HG02588 (cell line): ENCODE measurements around the gene CASQ2.
A peak's percentile ranks its signal among the peaks of the same experiment; 100 is the strongest.

ENCODE experiments used
- ATAC-seq: cut with Tn5 transposase; IDR thresholded peaks from one replicate; pipeline ENCODE4 v1.9.1; 2021; ENCODE audit warnings: mild to moderate bottlenecking, moderate library complexity; ENCODE audit not compliant: unreplicated experiment

Gene CASQ2

DNA sequence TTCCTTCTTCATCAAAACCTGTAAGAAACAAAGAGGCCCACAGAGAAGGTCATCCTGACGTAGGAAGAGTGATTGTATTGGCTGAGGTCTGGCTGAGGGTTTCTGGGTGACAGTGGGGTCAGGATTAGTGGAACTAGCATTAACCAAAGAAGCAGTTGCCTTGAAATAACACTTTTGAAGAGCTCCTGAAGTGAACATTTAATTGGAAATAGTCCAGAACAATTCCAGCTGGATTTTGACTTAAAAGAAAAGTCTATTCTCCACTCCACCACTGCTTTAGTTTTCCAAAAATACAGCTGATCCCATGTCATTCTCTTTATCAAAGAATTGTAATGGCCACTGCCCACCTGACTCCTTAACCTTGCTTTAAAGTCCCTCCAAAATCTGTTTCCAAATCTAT lies 27.7 kb downstream of the CASQ2 start:
- ATAC-seq, result no peak

DNA sequence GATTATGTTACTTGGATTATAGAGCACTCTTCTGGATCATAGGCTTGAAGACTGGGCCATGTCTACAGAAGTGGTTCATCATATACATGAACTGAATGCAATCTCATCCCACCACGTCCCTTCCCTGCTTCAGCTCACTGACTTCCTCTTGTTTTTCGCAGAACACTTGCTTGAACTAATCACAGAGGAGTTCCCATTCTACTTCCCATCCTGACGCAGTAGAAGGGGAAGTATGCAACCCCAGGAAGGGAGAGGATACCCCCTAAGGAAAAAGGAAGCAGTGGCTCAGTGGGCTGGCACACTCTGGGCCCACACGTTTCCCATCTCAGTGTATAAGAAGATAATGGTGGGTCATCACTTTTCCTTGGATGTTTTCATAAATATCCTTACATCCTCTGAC lies 36.2 kb downstream of the CASQ2 start:
- ATAC-seq, result no peak

DNA sequence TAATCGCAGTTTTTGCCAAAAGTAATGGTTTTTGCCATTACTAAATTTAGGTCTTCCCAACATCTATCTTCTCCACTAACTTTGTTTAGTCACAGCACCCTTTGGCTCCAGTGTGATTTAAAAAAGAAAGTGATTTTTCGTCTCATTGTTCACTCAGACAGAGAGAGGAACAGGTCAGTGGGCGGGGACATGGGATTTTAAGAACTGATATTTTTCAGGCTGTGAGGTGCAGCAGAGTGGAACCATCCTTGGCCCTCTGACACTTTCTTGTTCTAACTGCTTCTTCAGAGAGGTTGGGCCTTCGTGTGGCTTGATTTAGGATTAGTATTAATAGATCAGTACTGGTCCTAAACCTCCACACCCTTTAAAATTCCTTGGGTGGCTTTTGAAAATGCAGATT lies 38.8 kb downstream of the CASQ2 start:
- peak; percentile 92 for ATAC-seq

DNA sequence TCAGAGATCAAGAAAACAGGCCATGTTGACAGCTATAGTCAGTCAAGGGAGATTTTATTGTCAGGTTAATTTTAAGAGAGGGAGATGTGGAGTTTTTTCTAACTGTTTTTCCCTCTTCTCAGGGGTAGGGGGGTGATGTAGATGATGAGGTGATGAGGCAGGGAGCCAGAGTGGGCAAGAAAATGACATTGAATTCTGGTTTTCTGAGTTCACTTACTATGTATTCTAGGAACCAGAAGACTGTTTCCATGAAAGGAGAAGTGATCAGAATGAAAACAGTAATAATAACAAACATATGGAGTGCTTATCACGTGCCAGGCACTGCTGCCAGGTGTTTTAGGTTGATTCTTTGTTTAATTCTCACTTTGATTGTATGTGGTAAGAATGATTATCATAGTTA lies 40.2 kb downstream of the CASQ2 start:
- no peak for ATAC-seq

DNA sequence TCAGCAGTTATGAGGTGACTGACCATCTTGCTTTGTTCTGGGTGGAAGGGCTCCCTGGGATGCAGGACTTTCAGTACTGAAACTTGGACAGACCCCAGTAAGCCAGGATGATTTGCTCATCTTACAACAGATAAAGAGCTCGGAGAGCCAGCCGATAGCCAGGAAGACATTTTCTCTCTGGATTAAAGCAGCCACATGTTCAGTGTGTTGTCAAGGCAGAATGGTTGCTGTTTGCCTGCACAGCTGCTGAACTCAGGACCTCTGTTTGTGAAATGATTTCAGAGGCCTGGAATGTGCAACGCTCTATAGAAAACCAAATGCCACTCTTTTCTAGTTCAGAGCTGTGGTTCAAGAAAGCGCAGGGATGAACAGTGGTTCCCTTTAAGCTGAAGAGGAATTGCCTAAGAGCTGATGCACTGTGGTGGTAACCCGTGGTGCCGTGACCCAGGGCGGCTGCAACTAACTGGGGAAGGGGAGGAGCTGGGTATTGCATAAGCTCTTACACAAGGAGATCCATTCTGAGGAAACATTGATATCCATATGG lies 40.7 kb downstream of the CASQ2 start:
- ATAC-seq, result no peak

DNA sequence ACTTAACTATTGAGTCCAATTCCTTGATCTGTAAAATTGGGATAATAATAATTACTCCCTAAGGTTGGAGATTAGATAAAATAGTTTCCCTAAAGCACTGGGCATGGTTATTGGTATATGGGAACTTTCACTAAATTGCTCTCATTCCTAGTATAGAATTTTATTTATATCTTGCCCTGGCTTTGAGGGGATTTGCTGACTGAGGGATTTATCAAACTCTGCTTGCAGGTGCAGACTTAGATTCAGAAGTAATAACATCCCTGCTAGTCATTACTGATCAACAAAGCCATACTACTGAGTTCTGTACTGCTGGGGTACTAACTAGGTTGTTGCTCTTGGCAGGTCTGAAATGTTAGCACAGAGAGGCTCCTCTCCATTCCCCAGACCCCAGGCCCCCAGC lies 41.9 kb downstream of the CASQ2 start:
- ATAC-seq, result no peak

GRCh38 chr1:115726161-115726560 lies 42.4 kb downstream of the CASQ2 start:
- no peak for ATAC-seq

DNA sequence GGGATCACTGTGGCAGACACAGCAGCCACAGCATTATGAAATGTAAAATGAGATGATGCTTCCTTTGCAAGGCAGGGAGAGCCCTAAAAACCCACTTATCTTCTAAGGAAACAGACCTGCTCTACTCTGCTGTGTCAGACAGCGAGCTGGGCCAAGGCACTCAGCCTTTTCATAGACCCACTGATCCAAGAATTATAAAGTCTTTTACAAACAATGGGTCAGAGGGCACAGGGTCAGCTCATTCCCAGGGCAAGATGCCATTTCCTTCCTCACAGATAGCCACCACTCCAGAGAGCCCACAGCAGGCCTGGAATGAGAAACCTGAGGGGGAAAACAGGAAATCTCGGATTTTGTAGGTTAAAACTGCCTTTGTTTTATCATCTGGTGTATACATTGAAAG lies 42.9 kb downstream of the CASQ2 start:
- no peak for ATAC-seq

DNA sequence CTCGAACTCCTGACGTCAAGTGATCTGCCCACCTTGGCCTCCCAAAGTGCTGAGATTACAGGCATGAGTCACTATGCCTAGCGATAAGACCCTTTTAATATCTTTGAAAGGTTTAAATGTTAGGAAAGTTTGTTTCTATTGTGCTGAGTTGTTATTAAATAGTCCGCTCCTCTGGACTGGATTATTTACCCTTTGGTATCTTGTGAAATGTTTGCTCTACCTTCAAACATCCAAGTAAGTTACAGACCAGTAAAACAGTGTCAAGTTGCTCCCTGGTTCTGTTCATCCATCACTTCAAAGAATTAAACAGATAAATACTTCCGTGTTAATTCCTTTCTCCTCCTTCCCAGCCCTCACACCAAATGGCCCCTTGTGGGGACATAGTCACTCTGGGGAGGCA lies 44.8 kb downstream of the CASQ2 start:
- ATAC-seq, result no peak

DNA sequence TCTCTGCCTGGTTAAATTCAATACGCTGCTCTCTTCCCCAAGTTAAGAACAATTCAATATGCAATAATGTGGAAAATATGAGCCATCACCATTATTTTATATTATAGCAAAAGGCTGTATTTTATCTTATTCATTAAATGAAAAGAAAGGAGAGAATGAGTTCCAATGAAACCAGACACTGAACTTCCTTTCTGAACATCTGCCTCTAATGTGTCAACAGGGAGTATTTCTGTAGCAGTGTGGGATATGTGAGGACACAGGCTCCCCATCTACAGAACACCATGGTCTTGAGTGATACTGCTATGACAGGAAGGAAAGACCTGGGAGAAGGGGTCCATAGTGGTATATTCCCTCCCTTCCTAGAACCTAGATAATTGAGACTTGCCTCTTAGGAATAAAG lies 46.3 kb downstream of the CASQ2 start:
- no peak for ATAC-seq

DNA sequence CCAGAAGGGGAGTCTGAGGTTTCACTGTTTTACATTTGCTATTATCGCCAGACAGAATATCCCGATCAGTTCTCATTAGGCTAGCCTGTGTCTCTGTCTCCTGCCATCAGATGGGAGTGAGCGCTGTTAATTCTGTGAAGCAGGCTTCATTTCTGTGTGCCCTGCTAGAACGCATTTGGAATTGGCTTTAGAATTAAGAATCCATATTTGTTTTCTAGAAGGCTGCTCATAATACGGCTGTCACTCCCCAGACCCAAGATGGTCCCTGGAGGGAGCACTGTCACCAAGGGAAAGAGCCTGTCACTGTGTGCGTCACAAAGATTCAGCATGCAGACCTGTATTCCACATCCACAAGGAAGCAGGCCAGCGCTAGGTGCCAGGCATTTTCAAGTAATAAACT lies 49.2 kb downstream of the CASQ2 start:
- ATAC-seq, result no peak

GRCh38 chr1:115718011-115718754 lies 50.3 kb downstream of the CASQ2 start:
- ATAC-seq, result no peak

- no peak for ATAC-seq
Observed at GRCh38 chr1:115717541-115717940, 51.0 kb downstream of the CASQ2 start.

GRCh38 chr1:115714572-115715141 lies 53.9 kb downstream of the CASQ2 start:
- ATAC-seq, result no peak

GRCh38 chr1:115713906-115714305 lies 54.6 kb downstream of the CASQ2 start:
- ATAC-seq, result no peak

- no peak for ATAC-seq
Observed at GRCh38 chr1:115712911-115713609, 55.5 kb downstream of the CASQ2 start.

DNA sequence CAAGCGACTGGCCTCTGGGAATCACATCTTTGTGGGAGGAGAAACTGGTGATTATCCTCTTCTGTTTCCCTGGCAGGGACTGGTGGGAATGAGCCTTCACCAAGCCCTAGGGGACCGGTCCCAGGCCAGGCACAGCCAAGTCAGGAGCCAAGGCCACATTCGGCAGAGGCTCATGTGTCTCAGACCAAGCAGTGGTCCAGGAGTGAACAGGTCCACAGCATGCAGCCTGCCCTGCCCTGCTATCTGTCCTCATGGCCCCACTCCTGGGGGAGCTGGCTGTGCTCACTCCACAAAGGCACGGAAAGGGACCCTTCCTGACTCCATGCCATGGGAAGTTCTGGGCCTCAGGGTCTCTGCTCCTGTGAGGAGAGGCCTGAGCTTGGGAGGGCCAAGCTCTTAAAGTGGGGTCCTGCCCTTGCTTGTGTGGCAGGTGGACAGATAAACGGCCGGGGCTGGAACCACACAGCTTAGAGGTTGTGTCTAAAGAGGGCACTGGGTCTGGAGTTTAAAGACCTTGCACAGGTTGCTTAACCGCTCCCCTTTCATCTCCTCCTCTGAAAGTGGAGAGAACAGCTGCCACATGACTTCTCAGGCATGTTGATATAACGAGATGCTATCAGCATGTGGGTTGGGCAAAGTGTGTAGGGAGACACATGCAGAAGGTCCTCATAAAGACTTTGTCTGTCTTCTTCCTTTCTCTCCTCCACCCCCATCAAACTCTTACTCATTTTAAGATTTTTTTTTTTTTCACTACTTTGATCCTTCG lies 57.5 kb downstream of the CASQ2 start:
- ATAC-seq, result no peak

DNA sequence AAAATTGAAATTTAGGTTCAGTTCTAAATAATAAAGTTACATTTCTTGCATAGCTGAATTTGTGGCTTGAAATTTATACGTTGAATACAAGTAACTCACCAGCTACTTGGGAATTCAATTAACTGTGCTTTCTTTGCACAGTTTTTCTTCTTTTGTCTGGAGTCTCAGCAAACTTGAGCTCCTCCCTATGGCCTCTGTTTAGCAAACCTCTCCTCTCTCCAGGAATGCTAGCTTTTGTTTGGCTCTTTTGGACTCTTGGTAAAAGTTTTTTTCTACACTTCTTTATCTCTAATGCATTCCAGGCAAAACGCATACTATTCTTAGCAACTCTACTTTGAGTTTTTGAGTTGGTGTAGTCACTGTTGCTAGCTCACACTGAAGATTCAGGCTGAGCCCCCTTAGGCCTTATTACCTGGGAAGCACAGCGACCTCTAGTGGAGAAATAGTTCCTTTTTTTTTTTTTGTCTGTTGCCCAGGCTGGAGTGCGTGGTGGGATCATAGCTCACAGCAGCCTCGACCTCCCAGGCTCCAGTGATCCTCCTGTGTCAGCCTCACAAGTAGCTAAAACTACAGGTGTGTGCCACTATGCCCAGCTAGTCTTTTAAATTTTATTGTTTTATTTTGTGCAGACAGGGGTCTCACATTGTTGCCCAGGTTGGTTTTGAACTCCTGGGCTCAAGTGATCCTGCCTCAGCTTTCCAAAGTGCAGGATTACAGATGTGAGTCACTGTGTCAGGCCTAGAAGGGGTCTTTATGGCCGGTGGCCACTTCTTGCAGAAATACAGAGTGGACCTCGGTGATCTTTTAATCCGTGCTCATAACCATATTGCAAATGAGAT lies 61.7 kb downstream of the CASQ2 start:
- ATAC-seq, result peak; percentile 55

- ATAC-seq, result no peak
Observed at GRCh38 chr1:115705963-115706362, 62.6 kb downstream of the CASQ2 start.
